ENCODE results near the gene ERCC6L2.

Gene ERCC6L2

GRCh38 chr9:95978106-95978505 is 102.6 kb downstream of the ERCC6L2 start (continued):
- no peak for TF ChIP-seq ZNF549 (tag by site-specific recombination; IDR thresholded peaks at IDR 0.05)
- no peak for TF ChIP-seq ZNF114 (tag by site-specific recombination; IDR thresholded peaks at IDR 0.05)
- no peak for TF ChIP-seq ATF2 (tag by site-specific recombination; IDR thresholded peaks at IDR 0.05; ENCODE audit: low read depth)
- TF ChIP-seq ZNF19 (tag by site-specific recombination; IDR thresholded peaks at IDR 0.05; ENCODE audit: low read depth) = no peak
- TF ChIP-seq ZNF529 (tag by site-specific recombination; IDR thresholded peaks at IDR 0.05; ENCODE audit: insufficient replicate concordance) = no peak
- no peak for TF ChIP-seq ZNF530 (tag by site-specific recombination; IDR thresholded peaks at IDR 0.05; ENCODE audit: low read depth)

- peaks cover 0 to 9% of the 10 kb centered on the region in 2 experiments; a peak in 1 of 3 replicates for H3K36me3 ChIP-seq (ENCODE audit: control insufficient read depth in 2 of 2, insufficient read depth in 1 of 2, low read length in 2 of 2)
- H3K4me1 ChIP-seq (ENCODE audit: control insufficient read depth, insufficient read depth, low read length) = no peaks in the 10 kb centered on the region
- no peak for TF ChIP-seq ZNF174 (tag by site-specific recombination; IDR thresholded peaks at IDR 0.05)
- no peak for TF ChIP-seq ZNF449 (tag by site-specific recombination; IDR thresholded peaks at IDR 0.05)
- no peak for TF ChIP-seq ZNF26 (tag by site-specific recombination; IDR thresholded peaks at IDR 0.05)
- TF ChIP-seq ZNF37A (tag by site-specific recombination; IDR thresholded peaks at IDR 0.05) = no peak
- TF ChIP-seq ZBTB17 (tag by site-specific recombination; IDR thresholded peaks at IDR 0.05) = no peak
- no peak for TF ChIP-seq ZNF202 (tag by site-specific recombination; IDR thresholded peaks at IDR 0.05; ENCODE audit: borderline replicate concordance)
- H3K4me3 ChIP-seq (ENCODE audit: low read depth, low read length) = no peak overlapping the region
- ChIA-PET CTCF (interaction anchor here (0.6 to 0.7 kb wide), 2 partner anchors 688 to 732 kb away, joined by 3 read pairs; no protein-coding TSS in a partner anchor), POLR2A (no interaction called here)
- H3K9me3 ChIP-seq (ENCODE audit: control insufficient read depth, insufficient read depth, low read depth, low read length) = no peaks in the 10 kb centered on the region
- no peak overlapping the region for H3K27ac ChIP-seq (ENCODE audit: extremely low read depth, low read depth, low read length)
Measured at GRCh38 chr9:95979446-95979845, 104.0 kb downstream of the ERCC6L2 start.

- POLR2A ChIA-PET = no interaction called here
- CTCF ChIA-PET = interaction anchor here (0.7 kb wide), 1 partner anchor 733 kb away, joined by 3 read pairs; no protein-coding TSS in a partner anchor
- H3K27ac ChIP-seq (ENCODE audit: extremely low read depth, low read depth, low read length) = no peak overlapping the region
- H3K4me3 ChIP-seq (ENCODE audit: low read depth, low read length) = no peak overlapping the region
- no peaks in the 10 kb centered on the region for H3K9me3 ChIP-seq (ENCODE audit: control insufficient read depth, insufficient read depth, low read depth, low read length)
- no peaks in the 10 kb centered on the region for H3K4me1 ChIP-seq (ENCODE audit: control insufficient read depth, insufficient read depth, low read length)
- H3K36me3 ChIP-seq (ENCODE audit: control insufficient read depth in 2 of 2, insufficient read depth in 1 of 2, low read length in 2 of 2) = peaks cover 0 to 17% of the 10 kb centered on the region in 2 experiments; a peak in 1 of 3 replicates
- TF ChIP-seq ZNF16 (tag by site-specific recombination; IDR thresholded peaks at IDR 0.05; ENCODE audit: low read depth) (no peak), ZNF585B (tag by site-specific recombination; IDR thresholded peaks at IDR 0.05) (no peak), ZNF112 (tag by site-specific recombination; IDR thresholded peaks at IDR 0.05) (no peak), SALL2 (tag by site-specific recombination; IDR thresholded peaks at IDR 0.05; ENCODE audit: borderline replicate concordance) (no peak), ZNF449 (tag by site-specific recombination; IDR thresholded peaks at IDR 0.05) (no peak), PRDM2 (tag by site-specific recombination; IDR thresholded peaks at IDR 0.05; ENCODE audit: borderline replicate concordance) (no peak), ZNF426 (tag by site-specific recombination; IDR thresholded peaks at IDR 0.05) (no peak), ZNF664 (tag by site-specific recombination; IDR thresholded peaks at IDR 0.05) (no peak)
Measured at GRCh38 chr9:95980262-95981125, 105.0 kb downstream of the ERCC6L2 start.

All from HEK293 (cell line).